ENCODE data around the gene MRPL46. TPM values are rescaled to one million over a fixed set of nuclear protein-coding genes. Genes with fewer than 3 reads are reported as not detected.

MRPL46 gene
- total RNA-seq, 1 experiment from 2014 or later = 30.5 TPM

- TF ChIP-seq, protein P1, sequence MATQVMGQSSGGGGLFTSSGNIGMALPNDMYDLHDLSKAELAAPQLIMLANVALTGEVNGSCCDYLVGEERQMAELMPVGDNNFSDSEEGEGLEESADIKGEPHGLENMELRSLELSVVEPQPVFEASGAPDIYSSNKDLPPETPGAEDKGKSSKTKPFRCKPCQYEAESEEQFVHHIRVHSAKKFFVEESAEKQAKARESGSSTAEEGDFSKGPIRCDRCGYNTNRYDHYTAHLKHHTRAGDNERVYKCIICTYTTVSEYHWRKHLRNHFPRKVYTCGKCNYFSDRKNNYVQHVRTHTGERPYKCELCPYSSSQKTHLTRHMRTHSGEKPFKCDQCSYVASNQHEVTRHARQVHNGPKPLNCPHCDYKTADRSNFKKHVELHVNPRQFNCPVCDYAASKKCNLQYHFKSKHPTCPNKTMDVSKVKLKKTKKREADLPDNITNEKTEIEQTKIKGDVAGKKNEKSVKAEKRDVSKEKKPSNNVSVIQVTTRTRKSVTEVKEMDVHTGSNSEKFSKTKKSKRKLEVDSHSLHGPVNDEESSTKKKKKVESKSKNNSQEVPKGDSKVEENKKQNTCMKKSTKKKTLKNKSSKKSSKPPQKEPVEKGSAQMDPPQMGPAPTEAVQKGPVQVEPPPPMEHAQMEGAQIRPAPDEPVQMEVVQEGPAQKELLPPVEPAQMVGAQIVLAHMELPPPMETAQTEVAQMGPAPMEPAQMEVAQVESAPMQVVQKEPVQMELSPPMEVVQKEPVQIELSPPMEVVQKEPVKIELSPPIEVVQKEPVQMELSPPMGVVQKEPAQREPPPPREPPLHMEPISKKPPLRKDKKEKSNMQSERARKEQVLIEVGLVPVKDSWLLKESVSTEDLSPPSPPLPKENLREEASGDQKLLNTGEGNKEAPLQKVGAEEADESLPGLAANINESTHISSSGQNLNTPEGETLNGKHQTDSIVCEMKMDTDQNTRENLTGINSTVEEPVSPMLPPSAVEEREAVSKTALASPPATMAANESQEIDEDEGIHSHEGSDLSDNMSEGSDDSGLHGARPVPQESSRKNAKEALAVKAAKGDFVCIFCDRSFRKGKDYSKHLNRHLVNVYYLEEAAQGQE (IDR thresholded peaks at IDR 0.05; ENCODE audit: low read depth) = no peak
- no peak for TF ChIP-seq ELF1 (IDR thresholded peaks at IDR 0.05; ENCODE audit: borderline replicate concordance, low read depth)
- TF ChIP-seq SIN3A (IDR thresholded peaks at IDR 0.05; ENCODE audit: low read depth) = no peak
- TF ChIP-seq POLR2AphosphoS5 (IDR thresholded peaks at IDR 0.05; ENCODE audit: low read depth, low read length) = no peak
- no peak for TF ChIP-seq CBX3 (IDR thresholded peaks at IDR 0.05; ENCODE audit: low read depth)
- no peak for TF ChIP-seq EZH2phosphoT487 (IDR thresholded peaks at IDR 0.05; ENCODE audit: borderline replicate concordance)
These were observed 30.0 kb upstream of the MRPL46 start (continued) for GRCh38 chr15:88497109-88497765.

GRCh38 chr15:88493844-88494243 is 26.7 kb upstream of the MRPL46 start:
- RAD21 ChIA-PET (ENCODE audit: low non-redundant PET in 1 of 2, low total read pairs in 2 of 2, uncharacterized antibody in 2 of 2, unreplicated experiment in 2 of 2) = no interaction called here
- no peak overlapping the region for H3K4me2 ChIP-seq (ENCODE audit: low read length)
- H3K36me3 ChIP-seq (ENCODE audit: control insufficient read depth in 1 of 2, insufficient read depth in 2 of 2, low read length in 2 of 2) = no peaks in the 10 kb centered on the region
- H3K9me2 ChIP-seq (ENCODE audit: insufficient read depth) = no peaks in the 10 kb centered on the region
- H3K27me3 ChIP-seq (ENCODE audit: insufficient read depth, low read length) = no peaks in the 10 kb centered on the region
- no peaks in the 10 kb centered on the region for H3K9me3 ChIP-seq (ENCODE audit: control insufficient read depth in 1 of 2, insufficient read depth in 1 of 2, low read depth in 1 of 2, low read length in 2 of 2)
- no peak overlapping the region for H3K9ac ChIP-seq (ENCODE audit: low read length)
- ATAC-seq = no peak
- H3K4me3 ChIP-seq (replicated peaks in 1 of 2; ENCODE audit: low read depth in 1 of 2, low read length in 2 of 2) = no peak overlapping the region
- CTCF ChIA-PET = interaction anchor here (0.7 kb wide), 1 partner anchor 26 kb away, joined by 3 read pairs; no protein-coding TSS in a partner anchor
- H2AFZ ChIP-seq (ENCODE audit: low read depth, low read length, poor library complexity, severe bottlenecking) = no peak overlapping the region
- BruUV-seq (replicated peaks) = no TSS peak
- no peak overlapping the region for H3K27ac ChIP-seq (ENCODE audit: low read depth, low read length)
- no peak for DNase-seq (ENCODE audit: low read depth, low spot score)
- no peaks in the 10 kb centered on the region for H3K4me1 ChIP-seq (ENCODE audit: control insufficient read depth in 1 of 2, insufficient read depth in 2 of 2, low read length in 2 of 2)
- no peaks in the 10 kb centered on the region for H3K79me2 ChIP-seq (ENCODE audit: insufficient read depth, low read length)
- no peaks in the 10 kb centered on the region for H4K20me1 ChIP-seq (ENCODE audit: insufficient read depth)
- intact Hi-C loops (cut with micrococcal nuclease) = no loop called here
- no peak for TF ChIP-seq YY1 (IDR thresholded peaks at IDR 0.05; ENCODE audit: extremely low read depth, insufficient replicate concordance, low read depth, low read length)
- TF ChIP-seq, protein P2, sequence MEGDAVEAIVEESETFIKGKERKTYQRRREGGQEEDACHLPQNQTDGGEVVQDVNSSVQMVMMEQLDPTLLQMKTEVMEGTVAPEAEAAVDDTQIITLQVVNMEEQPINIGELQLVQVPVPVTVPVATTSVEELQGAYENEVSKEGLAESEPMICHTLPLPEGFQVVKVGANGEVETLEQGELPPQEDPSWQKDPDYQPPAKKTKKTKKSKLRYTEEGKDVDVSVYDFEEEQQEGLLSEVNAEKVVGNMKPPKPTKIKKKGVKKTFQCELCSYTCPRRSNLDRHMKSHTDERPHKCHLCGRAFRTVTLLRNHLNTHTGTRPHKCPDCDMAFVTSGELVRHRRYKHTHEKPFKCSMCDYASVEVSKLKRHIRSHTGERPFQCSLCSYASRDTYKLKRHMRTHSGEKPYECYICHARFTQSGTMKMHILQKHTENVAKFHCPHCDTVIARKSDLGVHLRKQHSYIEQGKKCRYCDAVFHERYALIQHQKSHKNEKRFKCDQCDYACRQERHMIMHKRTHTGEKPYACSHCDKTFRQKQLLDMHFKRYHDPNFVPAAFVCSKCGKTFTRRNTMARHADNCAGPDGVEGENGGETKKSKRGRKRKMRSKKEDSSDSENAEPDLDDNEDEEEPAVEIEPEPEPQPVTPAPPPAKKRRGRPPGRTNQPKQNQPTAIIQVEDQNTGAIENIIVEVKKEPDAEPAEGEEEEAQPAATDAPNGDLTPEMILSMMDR (IDR thresholded peaks at IDR 0.05 in 2 of 3, conservative IDR thresholded peaks at IDR 0.05 in 1 of 3; ENCODE audit: borderline replicate concordance in 1 of 3, insufficient read depth in 1 of 3, low read depth in 2 of 3, low read length in 2 of 3) = no peak
- TF ChIP-seq FOSL1 (IDR thresholded peaks at IDR 0.05; ENCODE audit: low read depth) = no peak
- no peak for TF ChIP-seq SP1 (IDR thresholded peaks at IDR 0.05; ENCODE audit: low read depth)
- no peak for TF ChIP-seq EGR1 (IDR thresholded peaks at IDR 0.05; ENCODE audit: low read depth)
- TF ChIP-seq, protein P1 (IDR thresholded peaks at IDR 0.05; ENCODE audit: low read depth) = no peak
- no peak for TF ChIP-seq ZFX (IDR thresholded peaks at IDR 0.05)
- TF ChIP-seq, protein P3, sequence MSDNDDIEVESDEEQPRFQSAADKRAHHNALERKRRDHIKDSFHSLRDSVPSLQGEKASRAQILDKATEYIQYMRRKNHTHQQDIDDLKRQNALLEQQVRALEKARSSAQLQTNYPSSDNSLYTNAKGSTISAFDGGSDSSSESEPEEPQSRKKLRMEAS (IDR thresholded peaks at IDR 0.05) = no peak
- TF ChIP-seq SIN3A (IDR thresholded peaks at IDR 0.05; ENCODE audit: low read depth) = no peak
- POLR2A ChIA-PET = no interaction called here

Data from HCT116 (cell line).